GM12892 (cell line): ENCODE measurements around the gene TMEM182.

ENCODE experiments used
- POLR2A ChIP-seq: IDR thresholded peaks from 2 replicates; pipeline ENCODE4 v1.6.1; 2011; ENCODE audit warnings: low read depth, low read length, control low read depth
- POLR2AphosphoS5 ChIP-seq: IDR thresholded peaks from 2 replicates; pipeline ENCODE4 v1.6.1; 2011; ENCODE audit warnings: low read depth, low read length, control low read depth
- TAF1 ChIP-seq: IDR thresholded peaks from 2 replicates; pipeline ENCODE4 v1.6.1; 2011; ENCODE audit warnings: low read depth, mild to moderate bottlenecking, control low read depth, low read length, borderline replicate concordance

- TF ChIP-seq POLR2A (no peak), POLR2AphosphoS5 (no peak), TAF1 (no peak)
These were observed 24.4 kb upstream of the TMEM182 start for GRCh38 chr2:102737431-102737830.
